ENCODE data around the gene CPT1B. TPM values are rescaled to one million over a fixed set of nuclear protein-coding genes. Genes with fewer than 3 reads are reported as not detected.
A peak's percentile ranks its signal among the peaks of the same experiment; 100 is the strongest.

The CPT1B gene
- total and polyA plus RNA-seq, 2 donors (not counting 1 experiment from before 2014, with no cell fraction given) = 0.82 to 4.8 TPM

DNA sequence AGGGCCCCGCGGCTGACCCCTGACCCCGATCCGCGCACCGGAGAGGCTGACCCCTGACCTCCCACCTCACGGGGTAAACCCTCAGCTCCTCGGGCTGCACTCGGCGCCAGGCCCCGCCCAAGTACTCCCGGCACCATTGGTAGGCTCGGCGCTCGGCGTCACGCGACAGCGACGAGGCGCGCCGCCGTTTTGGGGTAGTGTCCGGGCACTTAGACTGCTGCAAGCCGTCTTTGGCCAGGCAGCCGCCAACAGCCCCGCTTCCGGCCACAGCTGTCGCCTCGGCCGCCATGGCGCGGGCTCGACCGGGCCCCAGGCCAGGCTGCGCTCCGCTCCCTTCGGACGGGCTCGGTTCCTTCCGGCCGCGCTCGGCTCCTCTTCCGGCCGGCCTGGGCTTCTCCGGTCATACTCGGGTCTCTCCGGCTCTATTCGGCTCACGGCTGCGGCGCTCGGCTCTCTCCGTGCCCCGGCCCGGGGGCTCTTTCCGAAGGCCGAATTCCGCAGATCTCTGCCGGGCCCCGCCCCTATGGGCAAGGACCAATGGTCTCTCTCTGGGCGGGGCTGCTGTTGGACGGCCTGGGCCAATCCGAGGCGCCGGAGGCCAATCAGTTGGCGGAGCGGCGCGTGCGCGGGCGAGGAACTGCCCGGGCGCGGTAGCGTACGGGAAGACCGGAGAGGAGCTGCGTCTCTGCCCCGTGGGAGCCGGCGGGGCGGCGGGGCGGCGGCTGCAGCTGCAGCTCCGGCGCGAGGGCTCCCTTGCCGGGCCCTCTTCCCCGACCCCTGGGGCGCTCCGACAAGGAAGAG, 4.5 kb upstream of the CPT1B start, which contains the start of gene CHKB:
CHKB (minus strand) TSS at position 357 of the 801 bp plus-strand sequence; CDS start at position 289, 68 bp downstream.
- H3K79me2 ChIP-seq (ENCODE audit: control insufficient read depth, insufficient read depth, low read length) = peaks cover 2% of the 10 kb centered on the region
- no peaks in the 10 kb centered on the region for H4K20me1 ChIP-seq (ENCODE audit: control insufficient read depth, extremely low read depth, insufficient read depth, low read length)
- H3K4me2 ChIP-seq (ENCODE audit: extremely low read depth, insufficient read depth, low read length) = peak within 1 kb of the TSS; percentile 97
- no peaks in the 10 kb centered on the region for H3K27me3 ChIP-seq (ENCODE audit: control insufficient read depth, insufficient read depth, low read length)
- peak within 1 kb of the TSS; percentile 83 for H2AFZ ChIP-seq (ENCODE audit: low read length)
- peaks cover 8% of the 10 kb centered on the region for H3K4me1 ChIP-seq (ENCODE audit: control insufficient read depth, extremely low read depth, insufficient read depth, low read length)
- TF ChIP-seq EZH2 (IDR thresholded peaks at IDR 0.05; ENCODE audit: low read length, missing control alignments) (no peak), CTCF (conservative IDR thresholded peaks at IDR 0.05 in 1 of 2, IDR thresholded peaks at IDR 0.05 in 1 of 2; ENCODE audit: low read depth in 1 of 2, low read length in 2 of 2) (no peak)
- H3K36me3 ChIP-seq (ENCODE audit: control insufficient read depth, insufficient read depth, low read length) = no peaks in the 10 kb centered on the region
- peak within 1 kb of the TSS; percentile 95 for H3K27ac ChIP-seq (ENCODE audit: insufficient read depth, low read length)
- peak; percentile 95 to 96 for DNase-seq (ENCODE audit: low read depth in 2 of 2)
- H3K9ac ChIP-seq (ENCODE audit: insufficient read depth, low read length) = peak within 1 kb of the TSS; percentile 97
- H3K4me3 ChIP-seq (replicated peaks in 1 of 4; ENCODE audit: control extremely low read depth in 1 of 4, insufficient read depth in 1 of 4, low read depth in 3 of 4, low read length in 4 of 4) = peak within 1 kb of the TSS; percentile 77 to 84 (median 81)
- no peaks in the 10 kb centered on the region for H3K9me3 ChIP-seq (ENCODE audit: control insufficient read depth, insufficient read depth, low read depth, low read length)

- DNase-seq (ENCODE audit: low read depth in 2 of 2) = peak in 1 of 2 donors; percentile 13
- peak overlapping the region; percentile 93 for H3K4me2 ChIP-seq (ENCODE audit: extremely low read depth, insufficient read depth, low read length)
- no peaks in the 10 kb centered on the region for H4K20me1 ChIP-seq (ENCODE audit: control insufficient read depth, extremely low read depth, insufficient read depth, low read length)
- peak overlapping the region; percentile 76 to 82 (median 78) for H3K4me3 ChIP-seq (replicated peaks in 1 of 4; ENCODE audit: control extremely low read depth in 1 of 4, insufficient read depth in 1 of 4, low read depth in 3 of 4, low read length in 4 of 4)
- no peaks in the 10 kb centered on the region for H3K9me3 ChIP-seq (ENCODE audit: control insufficient read depth, insufficient read depth, low read depth, low read length)
- peaks cover 8% of the 10 kb centered on the region for H3K4me1 ChIP-seq (ENCODE audit: control insufficient read depth, extremely low read depth, insufficient read depth, low read length)
- H3K27me3 ChIP-seq (ENCODE audit: control insufficient read depth, insufficient read depth, low read length) = no peaks in the 10 kb centered on the region
- peak overlapping the region; percentile 95 for H3K27ac ChIP-seq (ENCODE audit: insufficient read depth, low read length)
- H3K79me2 ChIP-seq (ENCODE audit: control insufficient read depth, insufficient read depth, low read length) = peaks cover 2% of the 10 kb centered on the region
- TF ChIP-seq EZH2 (IDR thresholded peaks at IDR 0.05; ENCODE audit: low read length, missing control alignments) = no peak
- TF ChIP-seq CTCF (conservative IDR thresholded peaks at IDR 0.05 in 1 of 2, IDR thresholded peaks at IDR 0.05 in 1 of 2; ENCODE audit: low read depth in 1 of 2, low read length in 2 of 2) = no peak
- H2AFZ ChIP-seq (ENCODE audit: low read length) = peak overlapping the region; percentile 55
- H3K36me3 ChIP-seq (ENCODE audit: control insufficient read depth, insufficient read depth, low read length) = no peaks in the 10 kb centered on the region
- H3K9ac ChIP-seq (ENCODE audit: insufficient read depth, low read length) = peak overlapping the region; percentile 97
These were observed 3.8 kb upstream of the CPT1B start for GRCh38 chr22:50581950-50582492.
